HepG2 (cell line): Measurements from ENCODE around the gene G6PC3. TPM values are rescaled to one million over a fixed set of nuclear protein-coding genes. Genes with fewer than 3 reads are reported as not detected.

ENCODE experiments used
- CEBPG ChIP-seq: IDR thresholded peaks from 2 replicates; pipeline ENCODE4 v1.6.1; 2016
- ERF ChIP-seq: IDR thresholded peaks from 2 replicates; pipeline ENCODE4 v1.6.1; 2018; ENCODE audit warnings: missing biosample characterization, missing genetic modification reagents
- GTF2F1 ChIP-seq: fragments of 150-350 bp; IDR thresholded peaks from 2 replicates; pipeline ENCODE4 v1.6.1; 2014; ENCODE audit warnings: low read length
- MEIS1 ChIP-seq: sonication (generic); formaldehyde crosslinking; IDR thresholded peaks from 2 replicates; pipeline ENCODE4 v1.9.0; 2021; ENCODE audit warnings: mild to moderate bottlenecking, missing genetic modification reagents, moderate library complexity, borderline replicate concordance
- RERE ChIP-seq: IDR thresholded peaks from 2 replicates; pipeline ENCODE4 v1.6.1; 2016; ENCODE audit warnings: low read depth, missing genetic modification reagents, missing compliant biosample characterization
- RXRA ChIP-seq: sonication (generic); formaldehyde crosslinking; IDR thresholded peaks from 2 replicates; pipeline ENCODE4 v1.5.1; 2020; ENCODE audit warnings: missing genetic modification reagents
- SOX5 ChIP-seq: IDR thresholded peaks from 2 replicates; pipeline ENCODE4 v1.6.1; 2016; ENCODE audit warnings: borderline replicate concordance
- SSRP1 ChIP-seq: IDR thresholded peaks from 2 replicates; pipeline ENCODE4 v1.6.1; 2016; ENCODE audit warnings: control low read depth
- TFE3 ChIP-seq: IDR thresholded peaks from 2 replicates; pipeline ENCODE4 v1.6.1; 2016
- THAP11 ChIP-seq: IDR thresholded peaks from 2 replicates; pipeline ENCODE4 v1.6.1; 2016; ENCODE audit warnings: missing biosample characterization, missing genetic modification reagents
- ZC3H4 ChIP-seq: sonication (generic); formaldehyde crosslinking; IDR thresholded peaks from 2 replicates; pipeline ENCODE4 v1.4.0; 2020; ENCODE audit warnings: missing genetic modification reagents, borderline replicate concordance
- ZNF10 ChIP-seq: sonication (generic); formaldehyde crosslinking; IDR thresholded peaks from 2 replicates; pipeline ENCODE4 v1.4.0; 2020; ENCODE audit warnings: mild to moderate bottlenecking, low read depth, missing genetic modification reagents, borderline replicate concordance
- ZNF160 ChIP-seq: sonication (generic); formaldehyde crosslinking; IDR thresholded peaks from 2 replicates; pipeline ENCODE4 v1.8.0; 2022; ENCODE audit warnings: mild to moderate bottlenecking, inconsistent platforms, missing genetic modification reagents
- ZNF784 ChIP-seq: sonication (generic); formaldehyde crosslinking; IDR thresholded peaks from 2 replicates; pipeline ENCODE4 v1.5.1; 2020; ENCODE audit warnings: missing genetic modification reagents, mild to moderate bottlenecking, borderline replicate concordance
- ZSCAN29 ChIP-seq: sonication (generic); formaldehyde crosslinking; conservative IDR thresholded peaks from 2 replicates; pipeline ENCODE4 v1.4.0; 2020; ENCODE audit warnings: mild to moderate bottlenecking, missing genetic modification reagents
- polyA plus RNA-seq, 8 experiments: library from polyadenylated mRNA; depleted of rRNA in 3 of 8; stranded (reverse) in 7 of 8; unstranded in 1 of 8; fragments of >200 nt; fragmentation: Illumina TruSeq in 4 of 8; extraction: Trizol in 4 of 8; gene quantifications; 2 replicates each; pipeline versions ENCODE4 v1.2.1 to v1.2.3, GENCODE V29; 2011 to 2016; ENCODE audit warnings: low read depth in 4 of 8, missing spikeins in 1 of 8, mixed read lengths in 1 of 8; ENCODE audit not compliant: insufficient read depth in 1 of 8
- total RNA-seq, 5 experiments: library from RNA; depleted of rRNA; stranded (reverse); fragments of >200 nt; fragmentation: Illumina TruSeq; extraction: Trizol; gene quantifications; 2 replicates each; pipeline ENCODE4 v1.2.3, GENCODE V29; 2016; ENCODE audit warnings: low read depth in 1 of 5

Gene G6PC3
- total and polyA plus RNA-seq, 2 of the 13 experiments (the other 11 are each of a cell fraction or from before 2014, with no cell fraction given) = 38.5 to 75.8 TPM

- TF ChIP-seq SSRP1 (CRISPR knock-in tag) (peak; percentile 30; the same call in 1 of the 2 replicates), ZSCAN29 (CRISPR knock-in tag) (no peak; the same call in 1 of the 2 replicates), CEBPG (peak; percentile 72), RERE (CRISPR knock-in tag) (peak; percentile 87), ZNF784 (peak; percentile 76; the same call in 1 of the 2 replicates), GTF2F1 (0 out of 2 replicates have a peak, but pooled peaks have one; percentile 57), THAP11 (CRISPR knock-in tag) (peak; percentile 95), ZNF10 (CRISPR knock-in tag) (0 out of 2 replicates have a peak, but pooled peaks have one; percentile 68), MEIS1 (0 out of 2 replicates have a peak, but pooled peaks have one; percentile 39), TFE3 (CRISPR knock-in tag) (peak; percentile 99), RXRA (peak; percentile 70), ERF (CRISPR knock-in tag) (peak; percentile 98), SOX5 (CRISPR knock-in tag) (peak; percentile 84), ZC3H4 (CRISPR knock-in tag) (no peak), ZNF160 (CRISPR knock-in tag) (peak; percentile 89; the same call in 1 of the 2 replicates)
These were observed at the start of gene G6PC3 (continued) for GRCh38 chr17:44070455-44071197.
